Cardiac fibroblast (primary cell): Measurements from ENCODE around the gene SCGN.

Source experiments
- DNase-seq, 2 donors: peaks; one replicate each; pipeline versions ENCODE4 v3.0.0 to v3.0.0-alpha.2; 2010; ENCODE audit warnings: low read depth in 2 of 2
- H3K4me3 ChIP-seq, 2 donors: replicated peaks in 1 of 2; 1 replicate in 1 of 2; 2 replicates in 1 of 2; pipeline ENCODE4 v1.5.1; 2011; ENCODE audit warnings: low read depth in 2 of 2, low read length in 2 of 2, mild to moderate bottlenecking in 2 of 2, moderate library complexity in 1 of 2
- TF ChIP-seq, protein P1 (sequence below): IDR thresholded peaks from one replicate; pipeline ENCODE4 v1.5.1; 2011; ENCODE audit warnings: low read depth, mild to moderate bottlenecking, low read length, inconsistent platforms

SCGN gene

DNA sequence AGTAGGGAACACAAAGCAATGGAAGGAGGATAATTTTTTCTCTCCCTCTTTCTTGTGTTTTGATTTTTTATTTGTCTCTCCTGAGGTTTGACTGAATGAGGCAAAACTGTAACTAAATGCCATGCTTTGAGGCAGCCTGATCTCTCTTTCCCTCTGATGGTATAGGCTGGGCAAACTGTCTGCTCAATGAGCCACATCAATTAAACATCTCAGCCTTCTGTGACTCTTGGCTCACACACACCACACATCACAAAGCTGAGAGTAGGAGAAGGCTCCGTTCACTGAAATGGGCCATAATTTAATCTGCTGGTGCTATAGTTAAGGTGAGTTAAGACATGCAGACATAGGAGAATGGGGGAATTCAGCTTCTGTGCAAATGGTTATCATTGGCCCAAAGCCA, 28.1 kb upstream of the SCGN start:
- TF ChIP-seq, protein P1, sequence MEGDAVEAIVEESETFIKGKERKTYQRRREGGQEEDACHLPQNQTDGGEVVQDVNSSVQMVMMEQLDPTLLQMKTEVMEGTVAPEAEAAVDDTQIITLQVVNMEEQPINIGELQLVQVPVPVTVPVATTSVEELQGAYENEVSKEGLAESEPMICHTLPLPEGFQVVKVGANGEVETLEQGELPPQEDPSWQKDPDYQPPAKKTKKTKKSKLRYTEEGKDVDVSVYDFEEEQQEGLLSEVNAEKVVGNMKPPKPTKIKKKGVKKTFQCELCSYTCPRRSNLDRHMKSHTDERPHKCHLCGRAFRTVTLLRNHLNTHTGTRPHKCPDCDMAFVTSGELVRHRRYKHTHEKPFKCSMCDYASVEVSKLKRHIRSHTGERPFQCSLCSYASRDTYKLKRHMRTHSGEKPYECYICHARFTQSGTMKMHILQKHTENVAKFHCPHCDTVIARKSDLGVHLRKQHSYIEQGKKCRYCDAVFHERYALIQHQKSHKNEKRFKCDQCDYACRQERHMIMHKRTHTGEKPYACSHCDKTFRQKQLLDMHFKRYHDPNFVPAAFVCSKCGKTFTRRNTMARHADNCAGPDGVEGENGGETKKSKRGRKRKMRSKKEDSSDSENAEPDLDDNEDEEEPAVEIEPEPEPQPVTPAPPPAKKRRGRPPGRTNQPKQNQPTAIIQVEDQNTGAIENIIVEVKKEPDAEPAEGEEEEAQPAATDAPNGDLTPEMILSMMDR, result no peak
- peak in 1 of 2 donors; percentile 19 for DNase-seq
- H3K4me3 ChIP-seq, result no peak overlapping the region

DNA sequence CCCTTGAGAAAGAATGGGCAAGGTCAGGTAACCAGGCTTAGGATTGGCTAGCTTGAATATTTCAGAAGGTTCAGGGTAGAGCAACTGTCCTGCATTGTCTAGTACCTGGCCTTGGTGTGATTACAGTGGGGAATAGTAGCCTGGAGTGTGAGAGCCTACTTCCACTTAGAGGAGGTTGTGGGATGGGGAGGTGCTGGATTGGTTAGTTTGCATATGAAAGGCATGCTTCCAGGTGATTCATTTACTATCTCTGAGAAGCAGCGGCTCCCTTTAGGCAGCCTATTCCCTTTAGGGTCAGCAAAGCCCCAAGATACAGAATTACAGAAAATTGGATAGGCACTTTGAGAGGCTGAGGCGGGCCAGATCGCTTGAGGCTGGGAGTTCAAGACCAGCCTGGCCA, 25.0 kb upstream of the SCGN start:
- H3K4me3 ChIP-seq, result no peak overlapping the region
- no peak for DNase-seq
- TF ChIP-seq, protein P1, result no peak

DNA sequence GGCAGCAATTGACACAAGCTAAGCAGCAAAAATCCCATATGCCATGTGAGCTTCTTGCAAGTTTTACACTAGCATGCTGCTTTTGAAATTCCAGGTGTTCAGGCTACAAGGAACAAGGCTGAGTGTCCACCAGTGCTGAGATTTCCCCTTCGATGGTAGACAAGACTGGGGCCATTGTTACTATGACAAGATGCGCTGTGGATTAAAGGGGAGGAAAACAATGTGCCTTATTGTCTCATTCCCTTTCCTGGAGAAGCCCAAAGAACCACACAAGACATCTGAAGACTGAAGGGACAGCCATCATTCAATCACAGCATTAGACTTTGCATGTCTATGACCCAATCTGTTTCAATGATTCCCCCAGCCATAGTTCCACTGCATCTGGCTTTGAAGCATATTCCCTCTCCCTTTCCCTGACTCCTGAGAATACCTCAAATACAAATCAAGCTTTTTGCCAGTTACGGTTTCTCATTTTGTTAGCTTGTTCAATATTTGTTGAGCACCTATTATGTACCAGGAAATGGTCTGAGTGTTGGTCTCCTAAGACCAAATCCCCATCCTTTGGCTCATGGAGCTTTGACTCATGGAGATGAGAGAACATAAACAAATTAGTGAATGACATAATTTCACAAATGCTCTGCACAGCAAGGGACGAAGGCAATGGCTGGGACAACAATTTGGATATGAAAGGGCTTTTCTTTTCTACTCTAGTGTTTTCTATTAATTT, 23.4 kb upstream of the SCGN start:
- H3K4me3 ChIP-seq, result no peak overlapping the region
- TF ChIP-seq, protein P1, result no peak
- DNase-seq, result peak in 1 of 2 donors; percentile 16

DNA sequence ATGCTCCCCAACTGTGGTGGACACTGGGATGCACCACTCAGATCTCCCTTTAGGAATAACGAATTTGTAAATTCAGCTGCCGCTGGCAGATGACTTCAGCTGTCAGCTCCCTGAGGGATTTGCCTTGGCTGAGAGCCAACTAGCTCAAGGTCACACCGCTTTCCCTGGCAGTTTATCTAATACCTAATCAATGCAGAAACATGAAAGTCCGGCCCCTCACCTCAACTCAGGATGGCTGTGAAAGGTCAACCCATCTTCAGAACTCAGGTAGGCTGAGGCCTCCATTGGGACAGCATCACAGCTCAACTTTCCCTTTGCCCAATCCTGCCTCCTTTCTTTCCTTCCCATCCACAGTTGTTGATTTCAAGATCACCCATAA, 22.8 kb upstream of the SCGN start:
- DNase-seq, result no peak
- TF ChIP-seq, protein P1, result no peak
- no peak overlapping the region for H3K4me3 ChIP-seq

DNA sequence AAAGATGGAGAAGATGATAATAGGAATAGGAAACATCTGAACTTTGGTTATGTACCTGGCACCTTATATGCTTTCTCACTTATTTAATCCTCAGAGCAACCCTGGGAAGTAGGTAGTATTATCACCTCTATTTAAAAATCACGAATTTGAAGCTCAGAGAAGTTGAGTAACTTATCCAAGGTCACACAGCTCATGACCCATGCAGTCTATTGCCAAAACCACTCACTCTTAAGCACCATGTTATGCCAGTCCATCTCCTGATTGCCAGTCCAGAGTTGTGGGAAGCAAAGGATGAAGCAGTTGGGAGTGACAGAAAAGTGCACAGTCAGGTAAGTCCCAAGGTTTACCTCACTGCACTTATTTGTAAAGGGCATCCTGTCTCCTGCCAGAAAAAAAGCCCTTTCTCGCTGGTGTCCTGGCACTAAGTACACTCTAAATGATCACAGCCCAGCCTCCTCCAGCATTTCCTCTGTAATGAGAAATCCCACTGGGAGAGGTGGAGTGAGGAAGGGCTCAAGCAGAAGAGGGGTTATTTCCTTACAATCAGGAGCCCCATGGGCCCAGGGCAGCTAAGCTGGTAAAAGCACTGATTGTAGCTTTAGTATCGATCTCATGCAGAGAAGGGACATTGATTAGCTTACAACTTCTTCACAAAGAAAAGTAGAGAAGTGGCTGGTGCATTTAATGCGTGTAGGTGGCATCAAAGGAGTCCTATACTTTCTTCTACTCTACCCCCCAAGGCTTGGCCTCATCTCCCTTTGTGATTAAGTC, 21.3 kb upstream of the SCGN start:
- DNase-seq, result no peak
- TF ChIP-seq, protein P1, result no peak

DNA sequence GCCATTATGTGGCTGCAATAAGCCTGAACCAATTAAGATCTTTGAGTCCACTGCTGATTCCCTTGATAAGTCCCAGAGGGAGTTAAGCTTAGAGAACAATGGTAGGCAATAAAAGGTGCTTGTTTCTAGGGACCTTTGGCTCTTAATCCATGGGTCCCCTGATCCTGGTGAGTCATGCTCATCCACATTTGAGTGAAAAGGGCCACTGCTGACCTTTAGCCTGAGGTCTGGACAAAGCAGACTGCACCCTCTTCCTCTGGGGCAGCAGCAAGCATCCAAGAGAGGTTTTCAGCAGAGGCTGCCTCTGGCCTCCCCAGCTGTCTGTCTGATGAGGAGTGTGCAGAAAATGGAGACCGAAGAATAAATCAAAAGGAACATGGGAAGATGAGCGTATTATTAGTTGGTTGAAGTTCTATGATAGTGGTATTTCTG, 16.1 kb upstream of the SCGN start:
- no peak overlapping the region for H3K4me3 ChIP-seq
- TF ChIP-seq, protein P1, result no peak
- DNase-seq, result no peak

More for the DNA sequence above, 21.3 kb upstream of the SCGN start:
- H3K4me3 ChIP-seq, result no peak overlapping the region
